ENCODE measurements around the gene P4HB.

Gene P4HB

GRCh38 chr17:81898029-81898866 lies 37.9 kb upstream of the P4HB start:
- TF ChIP-seq, protein P1, sequence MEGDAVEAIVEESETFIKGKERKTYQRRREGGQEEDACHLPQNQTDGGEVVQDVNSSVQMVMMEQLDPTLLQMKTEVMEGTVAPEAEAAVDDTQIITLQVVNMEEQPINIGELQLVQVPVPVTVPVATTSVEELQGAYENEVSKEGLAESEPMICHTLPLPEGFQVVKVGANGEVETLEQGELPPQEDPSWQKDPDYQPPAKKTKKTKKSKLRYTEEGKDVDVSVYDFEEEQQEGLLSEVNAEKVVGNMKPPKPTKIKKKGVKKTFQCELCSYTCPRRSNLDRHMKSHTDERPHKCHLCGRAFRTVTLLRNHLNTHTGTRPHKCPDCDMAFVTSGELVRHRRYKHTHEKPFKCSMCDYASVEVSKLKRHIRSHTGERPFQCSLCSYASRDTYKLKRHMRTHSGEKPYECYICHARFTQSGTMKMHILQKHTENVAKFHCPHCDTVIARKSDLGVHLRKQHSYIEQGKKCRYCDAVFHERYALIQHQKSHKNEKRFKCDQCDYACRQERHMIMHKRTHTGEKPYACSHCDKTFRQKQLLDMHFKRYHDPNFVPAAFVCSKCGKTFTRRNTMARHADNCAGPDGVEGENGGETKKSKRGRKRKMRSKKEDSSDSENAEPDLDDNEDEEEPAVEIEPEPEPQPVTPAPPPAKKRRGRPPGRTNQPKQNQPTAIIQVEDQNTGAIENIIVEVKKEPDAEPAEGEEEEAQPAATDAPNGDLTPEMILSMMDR (IDR thresholded peaks at IDR 0.05; ENCODE audit: control extremely low read depth, extremely low read depth, low read depth, missing control alignments), result no peak
- ChIA-PET POLR2A (interaction anchor here (0.6 kb wide), 1 partner anchor 227 kb away, joined by 4 read pairs; no protein-coding TSS in a partner anchor), CTCF (interaction anchor here (1.0 to 1.3 kb wide), 4 partner anchors 11 to 29 kb away, joined by 3 to 5 read pairs (median 4); no protein-coding TSS in a partner anchor)
- DNase-seq (ENCODE audit: extremely low spot score), result no peak

DNA sequence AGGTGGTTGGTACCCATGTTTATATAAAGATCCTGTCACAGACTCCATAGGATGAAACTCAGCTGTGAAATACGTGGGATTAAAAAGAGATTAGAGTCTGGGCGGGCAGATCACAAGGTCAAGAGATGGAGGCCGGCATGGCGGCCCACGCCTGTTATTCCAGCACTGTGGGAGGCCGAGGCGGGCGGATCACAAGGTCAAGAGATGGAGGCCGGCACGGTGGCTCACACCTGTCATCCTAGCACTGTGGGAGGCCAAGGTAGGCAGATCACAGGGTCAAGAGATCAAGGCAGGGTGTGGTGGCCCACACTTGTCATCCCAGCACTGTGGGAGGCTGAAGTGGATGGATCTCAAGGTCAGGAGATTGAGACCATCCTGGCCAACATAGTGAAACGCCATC lies 35.1 kb upstream of the P4HB start:
- CTCF ChIA-PET, result interaction anchor here (1.3 kb wide), 1 partner anchor 9 kb away, joined by 3 read pairs; no protein-coding TSS in a partner anchor
- DNase-seq (ENCODE audit: extremely low spot score), result no peak
- POLR2A ChIA-PET, result no interaction called here
- TF ChIP-seq, protein P1 (IDR thresholded peaks at IDR 0.05; ENCODE audit: control extremely low read depth, extremely low read depth, low read depth, missing control alignments), result no peak

- POLR2A ChIA-PET, result no interaction called here
- CTCF ChIA-PET, result no interaction called here
- TF ChIP-seq, protein P1 (IDR thresholded peaks at IDR 0.05; ENCODE audit: control extremely low read depth, extremely low read depth, low read depth, missing control alignments), result no peak
- DNase-seq (ENCODE audit: extremely low spot score), result no peak
Observed at GRCh38 chr17:81891303-81891552, 30.9 kb upstream of the P4HB start.

DNA sequence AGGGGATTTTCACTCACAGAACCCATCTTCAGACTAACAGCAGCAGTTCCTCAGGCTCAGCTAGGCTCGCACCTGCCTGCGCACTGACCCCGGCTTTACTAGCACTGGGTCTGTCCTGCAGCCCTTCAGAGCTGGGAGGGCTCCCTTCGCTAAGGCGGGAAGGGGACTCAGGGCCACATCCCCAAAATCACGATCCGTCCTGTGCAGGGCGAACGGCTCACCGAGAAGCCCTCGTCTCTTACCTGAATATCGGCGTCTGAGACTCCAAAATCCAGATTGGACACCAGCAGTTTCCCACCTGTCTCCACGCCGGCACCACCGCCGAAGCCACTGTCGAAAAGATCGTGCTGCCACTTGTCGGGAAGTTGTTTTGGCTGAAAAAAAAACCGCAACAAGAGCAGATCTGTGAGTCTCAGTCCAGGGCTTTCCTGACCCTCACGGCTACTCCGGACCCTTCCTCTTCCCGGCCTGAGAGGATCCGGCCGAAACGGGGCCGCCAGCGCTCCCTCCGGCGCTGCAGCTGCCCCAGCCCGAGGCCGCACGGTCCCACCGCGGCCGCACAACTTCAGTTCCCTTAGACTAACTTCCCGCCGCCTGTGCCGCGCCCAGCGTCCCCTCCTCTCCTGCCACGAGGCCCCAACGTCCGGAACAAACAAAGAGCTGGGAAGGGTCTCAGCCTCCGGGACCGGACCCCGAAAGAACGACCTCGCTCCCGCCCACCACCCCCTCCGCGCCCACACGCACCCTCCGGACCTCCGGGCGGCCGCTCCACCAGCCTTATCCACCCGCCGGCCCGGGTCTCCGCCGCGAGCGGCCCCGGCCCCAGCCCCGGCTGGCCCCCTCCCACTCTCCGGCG lies 30.3 kb upstream of the P4HB start:
- ChIA-PET POLR2A (no interaction called here), CTCF (interaction anchor here (1.5 to 1.7 kb wide), 2 partner anchors 11 to 20 kb away, joined by 4 to 5 read pairs; partner anchors contain the start of gene ARHGDIA)
- TF ChIP-seq, protein P1 (IDR thresholded peaks at IDR 0.05; ENCODE audit: control extremely low read depth, extremely low read depth, low read depth, missing control alignments), result no peak
- no peak for DNase-seq (ENCODE audit: extremely low spot score)

GRCh38 chr17:81889602-81890001 lies 29.3 kb upstream of the P4HB start:
- no peak for DNase-seq (ENCODE audit: extremely low spot score)
- ChIA-PET POLR2A (no interaction called here), CTCF (interaction anchor here (1.5 to 1.7 kb wide), 2 partner anchors 10 to 19 kb away, joined by 4 to 5 read pairs; partner anchors contain the start of gene ARHGDIA)
- TF ChIP-seq, protein P1 (IDR thresholded peaks at IDR 0.05; ENCODE audit: control extremely low read depth, extremely low read depth, low read depth, missing control alignments), result no peak

DNA sequence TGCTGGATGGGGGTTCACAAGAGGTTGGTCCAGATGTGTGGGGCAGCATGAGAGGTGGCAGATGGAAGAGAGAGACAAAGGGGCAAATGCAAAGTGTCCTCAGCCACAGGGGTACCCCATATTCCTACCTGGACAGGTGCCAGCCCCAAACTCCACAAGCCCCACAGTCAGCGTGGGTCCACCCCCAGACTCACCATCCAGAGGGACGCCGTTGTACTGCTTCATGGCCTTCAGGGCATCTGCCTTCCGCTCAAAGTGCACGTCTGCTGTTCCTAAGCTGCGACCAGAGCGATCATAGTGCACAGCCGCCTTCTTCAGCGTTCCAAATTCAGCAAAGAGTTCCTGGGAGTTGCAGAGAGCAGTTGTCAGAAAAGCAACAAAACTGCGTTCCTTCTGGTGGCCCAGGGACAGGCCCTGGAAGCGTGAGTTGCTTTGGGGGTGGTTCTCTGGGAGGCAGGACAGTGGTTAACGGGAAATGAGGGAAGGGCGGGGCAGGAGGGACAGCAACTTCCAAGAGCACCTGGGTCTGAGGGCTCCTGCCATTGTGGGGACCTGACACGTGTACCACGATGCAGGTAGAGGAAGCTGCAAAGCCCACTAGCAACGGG lies 28.8 kb upstream of the P4HB start:
- ChIA-PET CTCF (interaction anchor here (1.5 to 1.7 kb wide), 2 partner anchors 9 to 19 kb away, joined by 4 to 5 read pairs; partner anchors contain the start of gene ARHGDIA), POLR2A (no interaction called here)

More for the DNA sequence above, 28.8 kb upstream of the P4HB start:
- no peak for DNase-seq (ENCODE audit: extremely low spot score)
- TF ChIP-seq, protein P1 (IDR thresholded peaks at IDR 0.05; ENCODE audit: control extremely low read depth, extremely low read depth, low read depth, missing control alignments), result no peak
